Subcutaneous abdominal adipose tissue (tissue), 5 donors: ENCODE data around the gene IGSF5.

ENCODE experiments used
- H3K27ac ChIP-seq: one replicate; pipeline ENCODE4 v1.7.0; 2013; ENCODE audit warnings: low read depth, mild to moderate bottlenecking, inconsistent platforms, low read length, moderate library complexity
- H3K27me3 ChIP-seq, 5 donors: one replicate each; pipeline ENCODE4 v1.7.0; 2013; ENCODE audit warnings: low read length in 5 of 5, inconsistent platforms in 1 of 5; ENCODE audit not compliant: control insufficient read depth in 5 of 5, insufficient read depth in 4 of 5
- H3K36me3 ChIP-seq, 5 donors: one replicate each; pipeline ENCODE4 v1.7.0; 2013; ENCODE audit warnings: low read length in 5 of 5; ENCODE audit not compliant: control insufficient read depth in 5 of 5, insufficient read depth in 5 of 5
- H3K4me1 ChIP-seq, 5 donors: one replicate each; pipeline ENCODE4 v1.7.0; 2013; ENCODE audit warnings: low read length in 5 of 5, mild to moderate bottlenecking in 3 of 5, moderate library complexity in 1 of 5; ENCODE audit not compliant: control insufficient read depth in 5 of 5, insufficient read depth in 5 of 5
- H3K4me3 ChIP-seq, 5 donors: one replicate each; pipeline ENCODE4 v1.7.0; 2013; ENCODE audit warnings: low read length in 5 of 5, low read depth in 1 of 5
- H3K9ac ChIP-seq, 5 donors: one replicate each; pipeline ENCODE4 v1.7.0; 2013; ENCODE audit warnings: low read length in 5 of 5, mild to moderate bottlenecking in 4 of 5, moderate library complexity in 3 of 5
- H3K9me3 ChIP-seq, 5 donors: one replicate each; pipeline ENCODE4 v1.7.0; 2013; ENCODE audit warnings: low read length in 5 of 5; ENCODE audit not compliant: control insufficient read depth in 5 of 5
- donor health status: healthy.
- donor health status: healthy.
- donor health status: healthy.
- donor health status: healthy.
- donor health status: healthy.

IGSF5 gene

DNA sequence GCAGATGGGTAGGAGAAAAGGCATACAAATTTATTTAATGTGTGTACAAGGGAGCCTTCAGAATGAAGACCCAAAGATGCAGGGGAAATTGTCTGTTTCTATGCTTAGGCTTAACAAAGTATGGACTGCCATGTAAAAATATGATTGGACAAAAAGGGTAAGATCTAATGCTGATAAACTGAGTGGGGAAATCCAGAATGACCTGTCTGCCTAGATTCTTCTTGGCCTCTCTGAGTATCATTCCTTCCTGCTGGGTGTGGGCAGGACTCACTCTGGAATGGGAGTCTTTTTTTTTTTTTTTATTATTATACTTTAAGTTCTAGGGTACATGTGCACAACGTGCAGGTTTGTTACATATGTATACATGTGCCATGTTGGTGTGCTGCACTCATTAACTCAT lies 61.0 kb downstream of the IGSF5 start:
- no peak overlapping the region for H3K27ac ChIP-seq
- H3K9me3 ChIP-seq = no peaks in the 10 kb centered on the region
- no peaks in the 10 kb centered on the region for H3K4me1 ChIP-seq
- H3K4me3 ChIP-seq = no peak overlapping the region
- no peak overlapping the region for H3K9ac ChIP-seq
- H3K27me3 ChIP-seq = no peaks in the 10 kb centered on the region
- H3K36me3 ChIP-seq = no peaks in the 10 kb centered on the region

DNA sequence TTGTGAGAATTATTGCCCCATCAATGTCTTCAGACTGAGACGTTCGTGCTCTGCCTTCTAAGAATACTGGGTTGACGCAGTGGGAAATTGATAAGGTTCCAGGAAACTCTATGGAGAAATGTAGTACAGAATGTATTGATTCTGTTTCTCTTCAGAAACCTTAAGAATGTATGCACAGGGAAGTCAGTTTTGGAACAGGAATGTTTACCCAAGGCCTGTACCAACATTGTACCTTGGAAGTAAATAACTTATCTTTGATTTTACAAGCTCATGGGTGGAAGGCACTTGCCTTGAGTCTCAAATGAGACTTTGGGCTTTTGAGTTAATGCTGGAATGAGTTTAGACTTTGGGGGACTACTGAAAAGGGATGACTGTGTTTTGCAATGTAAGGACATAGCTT lies 62.8 kb downstream of the IGSF5 start:
- no peaks in the 10 kb centered on the region for H3K9me3 ChIP-seq
- H3K4me1 ChIP-seq = no peaks in the 10 kb centered on the region
- no peak overlapping the region for H3K27ac ChIP-seq
- H3K9ac ChIP-seq = no peak overlapping the region
- H3K27me3 ChIP-seq = no peaks in the 10 kb centered on the region
- no peak overlapping the region for H3K4me3 ChIP-seq
- no peaks in the 10 kb centered on the region for H3K36me3 ChIP-seq

DNA sequence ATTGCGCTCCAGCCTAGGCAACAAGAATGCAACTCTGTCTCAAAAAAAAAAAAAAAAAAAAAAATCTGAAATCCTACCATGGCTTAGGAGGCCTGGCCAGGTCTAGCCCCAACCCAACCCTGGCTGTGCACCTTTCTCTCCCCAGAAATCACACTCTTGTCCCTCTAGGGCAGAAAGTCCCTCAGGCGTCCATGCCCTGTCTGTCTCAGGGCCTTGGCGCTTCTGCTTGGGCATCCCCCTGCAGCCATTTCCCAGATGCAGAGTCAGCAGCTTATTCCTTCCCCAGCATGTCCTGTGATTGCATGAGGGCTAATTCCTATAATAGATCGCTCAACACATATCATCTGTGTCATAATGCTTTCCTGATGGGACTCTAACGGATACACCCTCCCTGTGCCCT lies 65.0 kb downstream of the IGSF5 start:
- no peak overlapping the region for H3K9ac ChIP-seq
- H3K9me3 ChIP-seq = peaks cover 0 to 6% (median 0%) of the 10 kb centered on the region in 5 donors
- no peaks in the 10 kb centered on the region for H3K4me1 ChIP-seq
- H3K36me3 ChIP-seq = no peaks in the 10 kb centered on the region
- no peaks in the 10 kb centered on the region for H3K27me3 ChIP-seq
- H3K4me3 ChIP-seq = no peak overlapping the region
- H3K27ac ChIP-seq = no peak overlapping the region

DNA sequence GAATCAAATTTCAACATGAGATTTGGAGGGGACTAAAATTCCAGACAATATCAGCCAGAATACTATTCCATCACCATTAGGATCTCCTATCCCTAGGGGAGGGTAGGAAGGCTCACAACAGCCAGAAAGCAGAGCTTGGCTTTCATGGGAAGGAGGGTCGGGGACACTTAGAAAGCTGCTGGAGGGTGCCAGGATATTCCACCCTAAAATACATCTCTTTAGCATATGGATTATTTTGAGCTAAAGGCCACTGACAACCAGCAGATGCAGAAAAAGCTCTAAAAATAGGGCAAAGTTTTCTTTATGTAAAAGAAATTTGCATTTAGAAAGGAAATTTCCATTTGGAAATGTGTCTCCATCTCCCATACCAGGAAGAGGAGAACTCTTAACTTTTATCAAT lies 68.0 kb downstream of the IGSF5 start:
- Histone ChIP-seq H3K4me3 (no peak overlapping the region), H3K27ac (no peak overlapping the region), H3K36me3 (no peaks in the 10 kb centered on the region), H3K27me3 (no peaks in the 10 kb centered on the region), H3K9me3 (peaks cover 0 to 6% (median 0%) of the 10 kb centered on the region in 5 donors), H3K9ac (no peak overlapping the region), H3K4me1 (no peaks in the 10 kb centered on the region)

DNA sequence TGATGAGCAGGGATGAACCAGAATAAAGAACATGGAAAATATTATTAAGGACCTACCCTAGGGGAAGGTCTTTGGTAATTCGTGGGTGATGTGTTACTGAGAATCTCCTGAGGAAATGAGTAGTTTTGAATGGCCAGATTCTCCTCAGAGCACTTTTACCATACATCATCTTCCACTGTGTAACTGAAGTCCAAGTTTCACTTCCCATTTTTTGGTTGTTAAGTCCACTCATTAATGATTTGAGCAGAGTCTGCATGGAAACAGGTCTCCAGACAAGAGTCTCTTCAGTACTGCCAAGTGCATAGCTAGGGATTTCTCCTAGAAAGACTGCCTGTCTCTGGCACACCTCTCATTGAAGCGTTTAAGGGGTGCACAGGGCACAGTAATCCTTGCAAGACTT lies 73.6 kb downstream of the IGSF5 start:
- no peak overlapping the region for H3K9ac ChIP-seq
- H3K4me1 ChIP-seq = no peaks in the 10 kb centered on the region
- H3K4me3 ChIP-seq = no peak overlapping the region
- H3K27ac ChIP-seq = no peak overlapping the region
- H3K36me3 ChIP-seq = no peaks in the 10 kb centered on the region
- peaks cover 0 to 4% (median 0%) of the 10 kb centered on the region in 5 donors for H3K27me3 ChIP-seq
- peaks cover 0 to 6% (median 0%) of the 10 kb centered on the region in 5 donors for H3K9me3 ChIP-seq

- H3K4me1 ChIP-seq = no peaks in the 10 kb centered on the region
- H3K27me3 ChIP-seq = peaks cover 0 to 4% (median 0%) of the 10 kb centered on the region in 5 donors
- H3K27ac ChIP-seq = no peak overlapping the region
These were observed 77.1 kb downstream of the IGSF5 start for GRCh38 chr21:39822042-39822441.

DNA sequence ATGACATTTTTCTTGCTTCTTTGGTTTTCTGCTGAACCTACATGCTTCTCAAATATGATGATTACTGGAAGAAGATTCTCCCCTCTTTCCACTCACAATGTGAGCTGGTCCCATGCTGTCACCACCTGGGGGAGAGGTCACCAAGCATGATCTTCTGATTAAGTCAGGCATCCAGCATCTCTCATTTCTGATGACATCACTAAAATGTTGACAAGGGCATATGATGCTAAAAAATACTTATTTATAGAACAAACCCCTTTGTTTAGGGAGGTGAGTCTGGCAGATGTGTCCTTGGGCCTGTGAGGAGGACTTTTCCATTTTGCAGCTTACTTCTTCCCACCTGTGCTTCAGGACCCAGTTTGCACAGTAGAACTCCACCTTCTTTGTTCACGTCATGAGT lies 80.3 kb downstream of the IGSF5 start:
- Histone ChIP-seq H3K4me1 (no peaks in the 10 kb centered on the region), H3K4me3 (no peak overlapping the region), H3K36me3 (no peaks in the 10 kb centered on the region), H3K9me3 (peaks cover 0 to 3% (median 0%) of the 10 kb centered on the region in 5 donors), H3K27me3 (no peaks in the 10 kb centered on the region), H3K9ac (no peak overlapping the region), H3K27ac (no peak overlapping the region)

More at GRCh38 chr21:39822042-39822441, 77.1 kb downstream of the IGSF5 start:
- Histone ChIP-seq H3K4me3 (no peak overlapping the region), H3K9ac (no peak overlapping the region), H3K36me3 (no peaks in the 10 kb centered on the region), H3K9me3 (peaks cover 0 to 3% (median 0%) of the 10 kb centered on the region in 5 donors)

- no peak overlapping the region for H3K4me3 ChIP-seq
- H3K9me3 ChIP-seq = no peaks in the 10 kb centered on the region
- H3K36me3 ChIP-seq = no peaks in the 10 kb centered on the region
- H3K27me3 ChIP-seq = no peaks in the 10 kb centered on the region
- no peak overlapping the region for H3K27ac ChIP-seq
- H3K4me1 ChIP-seq = no peaks in the 10 kb centered on the region
- no peak overlapping the region for H3K9ac ChIP-seq
These were observed 89.6 kb downstream of the IGSF5 start for GRCh38 chr21:39834543-39834942.

- H3K36me3 ChIP-seq = no peaks in the 10 kb centered on the region
- H3K4me1 ChIP-seq = no peaks in the 10 kb centered on the region
- no peak overlapping the region for H3K27ac ChIP-seq
- no peak overlapping the region for H3K9ac ChIP-seq
- peaks cover 0 to 11% (median 0%) of the 10 kb centered on the region in 5 donors for H3K27me3 ChIP-seq
- no peak overlapping the region for H3K4me3 ChIP-seq
- no peaks in the 10 kb centered on the region for H3K9me3 ChIP-seq
These were observed 92.9 kb downstream of the IGSF5 start for GRCh38 chr21:39837861-39838359.

- no peaks in the 10 kb centered on the region for H3K4me1 ChIP-seq
- H3K36me3 ChIP-seq = no peaks in the 10 kb centered on the region
- no peaks in the 10 kb centered on the region for H3K9me3 ChIP-seq
- H3K27me3 ChIP-seq = peaks cover 0 to 15% (median 2%) of the 10 kb centered on the region in 5 donors
- H3K9ac ChIP-seq = no peak overlapping the region
- no peak overlapping the region for H3K4me3 ChIP-seq
- no peak overlapping the region for H3K27ac ChIP-seq
These were observed 95.6 kb downstream of the IGSF5 start for GRCh38 chr21:39840373-39841097.
